ENCODE data around the gene LRRC56. TPM values are rescaled to one million over a fixed set of nuclear protein-coding genes. Genes with fewer than 3 reads are reported as not detected.

The LRRC56 gene
- total and polyA plus RNA-seq, 2 experiments from 2014 or later = 0.40 to 1.6 TPM

DNA sequence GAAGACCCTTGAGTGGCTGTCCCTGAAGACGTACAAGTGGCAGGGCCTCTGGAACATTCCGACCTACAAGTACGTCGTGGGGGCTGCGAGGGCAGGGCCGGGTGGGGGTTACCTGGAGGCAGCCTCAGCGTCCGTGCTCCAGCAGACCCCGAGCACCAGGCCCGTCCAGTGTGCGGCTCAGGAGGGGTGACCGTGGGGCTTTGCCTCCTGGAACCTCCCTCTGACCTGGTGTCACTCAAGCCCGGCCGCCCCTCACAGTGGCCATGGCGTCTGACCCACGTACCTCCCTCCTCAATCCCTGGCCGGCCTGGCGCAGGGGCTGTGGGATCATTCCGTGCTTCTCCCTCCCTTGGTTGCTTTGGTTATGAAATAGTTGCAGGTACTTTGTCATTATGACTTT, 48.7 kb upstream of the LRRC56 start:
- Histone ChIP-seq H3K4me2 (no peak overlapping the region), H3K36me3 (replicated peaks; ENCODE audit: insufficient read depth, low read depth) (no peaks in the 10 kb centered on the region), H3K9me3 (ENCODE audit: low read depth) (no peaks in the 10 kb centered on the region), H2AFZ (no peak overlapping the region), H3K27me3 (no peaks in the 10 kb centered on the region), H4K20me1 (ENCODE audit: insufficient read depth, poor library complexity, severe bottlenecking) (no peaks in the 10 kb centered on the region), H3K4me3 (no peak overlapping the region), H3K9me2 (replicated peaks; ENCODE audit: insufficient read depth) (no peaks in the 10 kb centered on the region), H3K4me1 (ENCODE audit: insufficient read depth) (no peaks in the 10 kb centered on the region), H3K27ac (no peak overlapping the region), H3K79me2 (no peaks in the 10 kb centered on the region)
- TF ChIP-seq EZH2 (IDR thresholded peaks at IDR 0.05; ENCODE audit: borderline replicate concordance) (no peak), EZH2phosphoT487 (IDR thresholded peaks at IDR 0.05; ENCODE audit: low read depth, severe bottlenecking, unreplicated experiment) (no peak)
- TF ChIP-seq, protein P1, sequence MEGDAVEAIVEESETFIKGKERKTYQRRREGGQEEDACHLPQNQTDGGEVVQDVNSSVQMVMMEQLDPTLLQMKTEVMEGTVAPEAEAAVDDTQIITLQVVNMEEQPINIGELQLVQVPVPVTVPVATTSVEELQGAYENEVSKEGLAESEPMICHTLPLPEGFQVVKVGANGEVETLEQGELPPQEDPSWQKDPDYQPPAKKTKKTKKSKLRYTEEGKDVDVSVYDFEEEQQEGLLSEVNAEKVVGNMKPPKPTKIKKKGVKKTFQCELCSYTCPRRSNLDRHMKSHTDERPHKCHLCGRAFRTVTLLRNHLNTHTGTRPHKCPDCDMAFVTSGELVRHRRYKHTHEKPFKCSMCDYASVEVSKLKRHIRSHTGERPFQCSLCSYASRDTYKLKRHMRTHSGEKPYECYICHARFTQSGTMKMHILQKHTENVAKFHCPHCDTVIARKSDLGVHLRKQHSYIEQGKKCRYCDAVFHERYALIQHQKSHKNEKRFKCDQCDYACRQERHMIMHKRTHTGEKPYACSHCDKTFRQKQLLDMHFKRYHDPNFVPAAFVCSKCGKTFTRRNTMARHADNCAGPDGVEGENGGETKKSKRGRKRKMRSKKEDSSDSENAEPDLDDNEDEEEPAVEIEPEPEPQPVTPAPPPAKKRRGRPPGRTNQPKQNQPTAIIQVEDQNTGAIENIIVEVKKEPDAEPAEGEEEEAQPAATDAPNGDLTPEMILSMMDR (IDR thresholded peaks at IDR 0.05; ENCODE audit: poor library complexity) = no peak
- DNase-seq (ENCODE audit: low spot score) = no peak
- 95% methylated on average over 18 of the region's 19 CpGs for WGBS (ENCODE audit: low lambda C conversion rate, missing lambda C conversion rate)

DNA sequence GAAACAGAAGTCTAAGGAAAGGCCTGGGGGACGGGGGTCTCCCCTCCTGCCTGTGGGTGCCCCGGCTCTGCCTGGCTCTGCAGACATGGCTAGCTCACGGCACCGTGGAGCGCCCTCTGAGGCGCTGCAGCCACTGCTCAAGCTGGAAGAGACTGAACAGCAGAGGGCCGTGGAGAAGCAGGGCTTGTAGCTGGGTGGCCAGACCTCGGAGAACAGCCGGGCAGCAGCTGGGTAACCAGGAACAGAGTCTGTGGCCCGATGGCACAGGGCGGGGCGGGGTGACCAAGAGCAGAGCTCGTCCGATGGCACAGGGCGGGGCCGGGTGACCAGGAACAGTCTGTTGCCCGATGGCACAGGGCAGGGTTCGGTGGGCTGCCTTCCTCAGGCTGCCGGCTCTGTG, 48.3 kb upstream of the LRRC56 start:
- Histone ChIP-seq H3K27ac (no peak overlapping the region), H3K36me3 (replicated peaks; ENCODE audit: insufficient read depth, low read depth) (no peaks in the 10 kb centered on the region), H3K4me2 (no peak overlapping the region), H3K79me2 (no peaks in the 10 kb centered on the region), H3K9me3 (ENCODE audit: low read depth) (no peaks in the 10 kb centered on the region), H3K4me3 (no peak overlapping the region), H4K20me1 (ENCODE audit: insufficient read depth, poor library complexity, severe bottlenecking) (no peaks in the 10 kb centered on the region), H3K4me1 (ENCODE audit: insufficient read depth) (no peaks in the 10 kb centered on the region), H2AFZ (no peak overlapping the region), H3K9me2 (replicated peaks; ENCODE audit: insufficient read depth) (no peaks in the 10 kb centered on the region), H3K27me3 (no peaks in the 10 kb centered on the region)
- no peak for TF ChIP-seq EZH2phosphoT487 (IDR thresholded peaks at IDR 0.05; ENCODE audit: low read depth, severe bottlenecking, unreplicated experiment)
- TF ChIP-seq, protein P1 (IDR thresholded peaks at IDR 0.05; ENCODE audit: poor library complexity) = no peak
- no peak for TF ChIP-seq EZH2 (IDR thresholded peaks at IDR 0.05; ENCODE audit: borderline replicate concordance)
- 91% methylated on average over 9 of the region's 19 CpGs for WGBS (ENCODE audit: low lambda C conversion rate, missing lambda C conversion rate)
- DNase-seq (ENCODE audit: low spot score) = no peak

DNA sequence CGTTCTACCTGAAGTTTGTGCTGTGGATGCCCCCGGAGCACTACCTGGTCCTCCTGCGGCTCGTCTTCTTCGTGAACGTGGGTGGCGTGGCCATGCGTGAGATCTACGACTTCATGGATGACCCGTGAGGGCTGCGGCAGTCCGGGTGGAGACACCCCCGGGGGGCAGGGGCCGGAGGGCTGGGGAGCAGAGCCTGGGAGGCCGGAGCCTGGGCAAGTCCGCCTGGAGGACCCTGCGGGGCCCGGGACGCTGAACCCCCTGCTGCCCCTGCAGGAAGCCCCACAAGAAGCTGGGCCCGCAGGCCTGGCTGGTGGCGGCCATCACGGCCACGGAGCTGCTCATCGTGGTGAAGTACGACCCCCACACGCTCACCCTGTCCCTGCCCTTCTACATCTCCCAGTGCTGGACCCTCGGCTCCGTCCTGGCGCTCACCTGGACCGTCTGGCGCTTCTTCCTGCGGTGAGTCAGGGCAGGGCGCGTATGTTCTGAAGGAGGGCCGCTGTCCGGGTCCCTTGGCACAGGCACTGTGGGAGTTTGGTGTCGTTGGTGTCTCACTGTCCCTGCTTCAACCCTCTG, 47.6 kb upstream of the LRRC56 start:
- 98% methylated on average over 34 of the region's 37 CpGs for WGBS (ENCODE audit: low lambda C conversion rate, missing lambda C conversion rate)
- no peak for DNase-seq (ENCODE audit: low spot score)

More for the DNA sequence above, 47.6 kb upstream of the LRRC56 start:
- Histone ChIP-seq H3K36me3 (replicated peaks; ENCODE audit: insufficient read depth, low read depth) (no peaks in the 10 kb centered on the region), H3K27me3 (no peaks in the 10 kb centered on the region), H2AFZ (no peak overlapping the region), H4K20me1 (ENCODE audit: insufficient read depth, poor library complexity, severe bottlenecking) (no peaks in the 10 kb centered on the region), H3K27ac (no peak overlapping the region), H3K9me3 (ENCODE audit: low read depth) (no peaks in the 10 kb centered on the region), H3K4me1 (ENCODE audit: insufficient read depth) (no peaks in the 10 kb centered on the region), H3K9me2 (replicated peaks; ENCODE audit: insufficient read depth) (no peaks in the 10 kb centered on the region), H3K4me2 (no peak overlapping the region), H3K79me2 (no peaks in the 10 kb centered on the region), H3K4me3 (no peak overlapping the region)
- TF ChIP-seq, protein P1 (IDR thresholded peaks at IDR 0.05; ENCODE audit: poor library complexity) = no peak
- TF ChIP-seq EZH2phosphoT487 (IDR thresholded peaks at IDR 0.05; ENCODE audit: low read depth, severe bottlenecking, unreplicated experiment) = no peak
- no peak for TF ChIP-seq EZH2 (IDR thresholded peaks at IDR 0.05; ENCODE audit: borderline replicate concordance)

Measured in hepatocyte (in vitro differentiated cells).